HepG2 (cell line): ENCODE data around the gene TDRD10. TPM values are rescaled to one million over a fixed set of nuclear protein-coding genes. Genes with fewer than 3 reads are reported as not detected.

Experiments
- ATAC-seq: fragments of 200-7000 bp; cut with Tn5 transposase; 3 replicates; pipeline ENCODE4 v1.9.1; 2020; ENCODE audit warnings: mild to moderate bottlenecking, moderate library complexity
- BruUV-seq: library from RNA; stranded (reverse); fragments of 400-500 nt; replicated peaks from 2 replicates; lab custom pipeline; 2021; lab: Mats Ljungman, UMichigan
- CTCF ChIA-PET: fragments of 300-600 bp; formaldehyde crosslinking; extraction: SDS; loops from one replicate; lab custom pipeline; 2021; ENCODE audit warnings: low total read pairs, inconsistent platforms, low intra/inter-chr PET ratio; lab: Yijun Ruan, JAX
- POLR2A ChIA-PET: fragments of 350-600 bp; sonication (Branson Sonifier 250); formaldehyde crosslinking; loops from one replicate; lab custom pipeline; 2020; ENCODE audit warnings: antibody characterized with exemption, inconsistent platforms; lab: Yijun Ruan, JAX
- DNase-seq: peaks from one replicate; pipeline ENCODE4 v3.0.0-alpha.2; 2015; ENCODE audit warnings: low spot score
- FAIRE-seq: peaks from 3 replicates; lab custom pipeline; 2011; peaks lifted over from hg19 to GRCh38; lab: Jason Lieb, UNC
- H2AFZ ChIP-seq: one replicate; pipeline ENCODE4 v1.6.1; 2011; ENCODE audit warnings: low read length, inconsistent platforms
- H3K27ac ChIP-seq: fragments of 300-600 bp; 3 replicates; pipeline ENCODE4 v1.8.0; 2011; ENCODE audit warnings: mixed run types, mild to moderate bottlenecking, mixed read lengths, low read length, inconsistent platforms; ENCODE audit not compliant: insufficient read depth; ENCODE audit errors: extremely low read length
- H3K27me3 ChIP-seq, 2 experiments: fragments of 200-600 bp in 1 of 2; 2 replicates in 1 of 2; 3 replicates in 1 of 2; pipeline versions ENCODE4 v1.6.0 to v1.8.0; 2011; ENCODE audit warnings: low read length in 2 of 2, mild to moderate bottlenecking in 2 of 2, moderate library complexity in 2 of 2, inconsistent platforms in 1 of 2; ENCODE audit not compliant: insufficient read depth in 2 of 2, control insufficient read depth in 1 of 2
- H3K36me3 ChIP-seq, 2 experiments: fragments of 200-600 bp in 1 of 2; replicated peaks in 1 of 2; 2 replicates in 1 of 2; 3 replicates in 1 of 2; pipeline versions ENCODE4 v1.5.1 to v1.8.0; 2011; ENCODE audit warnings: low read length in 2 of 2, inconsistent platforms in 1 of 2; ENCODE audit not compliant: insufficient read depth in 2 of 2, control insufficient read depth in 1 of 2
- H3K4me1 ChIP-seq: 2 replicates; pipeline ENCODE4 v1.5.1; 2012; ENCODE audit warnings: low read length, inconsistent platforms; ENCODE audit not compliant: insufficient read depth
- H3K4me2 ChIP-seq: 2 replicates; pipeline ENCODE4 v1.6.0; 2011; ENCODE audit warnings: low read depth, low read length, inconsistent platforms
- H3K4me3 ChIP-seq, 3 experiments: fragments of 200-600 bp in 1 of 3; sonication (generic), shearing (Covaris generic) in 1 of 3; replicated peaks in 1 of 3; 2 replicates each; pipeline ENCODE4 v1.5.1; 2011 to 2016; ENCODE audit warnings: low read length in 3 of 3, inconsistent platforms in 2 of 3, low read depth in 2 of 3, mild to moderate bottlenecking in 2 of 3, control low read depth in 1 of 3, mixed read lengths in 1 of 3; ENCODE audit not compliant: insufficient read depth in 1 of 3
- H3K79me2 ChIP-seq: one replicate; pipeline ENCODE4 v1.6.1; 2011; ENCODE audit warnings: low read length, inconsistent platforms; ENCODE audit not compliant: insufficient read depth
- H3K9ac ChIP-seq: 2 replicates; pipeline ENCODE4 v1.6.0; 2011; ENCODE audit warnings: mild to moderate bottlenecking, low read depth, low read length, inconsistent platforms; ENCODE audit not compliant: insufficient read depth
- H3K9me3 ChIP-seq: 2 replicates; pipeline ENCODE4 v1.5.1; 2012; ENCODE audit warnings: mild to moderate bottlenecking, low read length
- H4K20me1 ChIP-seq: 2 replicates; pipeline ENCODE4 v1.6.0; 2011; ENCODE audit warnings: inconsistent platforms, mild to moderate bottlenecking, low read length, moderate library complexity; ENCODE audit not compliant: insufficient read depth
- CC2D1A ChIP-seq: sonication (generic); formaldehyde crosslinking; IDR thresholded peaks from 2 replicates; pipeline ENCODE4 v1.8.1; 2023; ENCODE audit warnings: mild to moderate bottlenecking, missing genetic modification reagents
- DNMT3B ChIP-seq: conservative IDR thresholded peaks from 2 replicates; pipeline ENCODE4 v1.6.1; 2016; ENCODE audit warnings: missing biosample characterization, control low read depth
- FOSL1 ChIP-seq: sonication (generic); formaldehyde crosslinking; IDR thresholded peaks from 2 replicates; pipeline ENCODE4 v1.9.0; 2021; ENCODE audit warnings: missing genetic modification reagents, borderline replicate concordance
- JARID2 ChIP-seq: sonication (generic); formaldehyde crosslinking; IDR thresholded peaks from 2 replicates; pipeline ENCODE4 v1.8.1; 2023; ENCODE audit warnings: missing genetic modification reagents, inconsistent platforms; ENCODE audit not compliant: insufficient replicate concordance
- MAFG ChIP-seq: sonication (generic); formaldehyde crosslinking; IDR thresholded peaks from 2 replicates; pipeline ENCODE4 v1.5.1; 2020; ENCODE audit warnings: mild to moderate bottlenecking, missing genetic modification reagents
- MTF2 ChIP-seq: sonication (generic); formaldehyde crosslinking; IDR thresholded peaks from 2 replicates; pipeline ENCODE4 v1.5.0; 2020; ENCODE audit warnings: missing genetic modification reagents, borderline replicate concordance
- PRMT3 ChIP-seq: sonication (generic); formaldehyde crosslinking; IDR thresholded peaks from 2 replicates; pipeline ENCODE4 v1.8.1; 2022; ENCODE audit warnings: low read depth, mild to moderate bottlenecking, moderate library complexity, missing genetic modification reagents, borderline replicate concordance
- RXRA ChIP-seq: sonication (generic); formaldehyde crosslinking; IDR thresholded peaks from 2 replicates; pipeline ENCODE4 v1.5.1; 2020; ENCODE audit warnings: missing genetic modification reagents
- YY1 ChIP-seq: IDR thresholded peaks from 2 replicates; pipeline ENCODE4 v1.6.1; 2011; ENCODE audit warnings: low read length, low read depth, moderate library complexity, mild to moderate bottlenecking; ENCODE audit not compliant: insufficient read depth, insufficient replicate concordance
- ZNF12 ChIP-seq: sonication (generic); formaldehyde crosslinking; IDR thresholded peaks from 2 replicates; pipeline ENCODE4 v1.5.0; 2020; ENCODE audit warnings: missing genetic modification reagents
- ZNF816 ChIP-seq: sonication (generic); formaldehyde crosslinking; IDR thresholded peaks from 2 replicates; pipeline ENCODE4 v1.8.0; 2022; ENCODE audit warnings: missing genetic modification reagents, mild to moderate bottlenecking, borderline replicate concordance
- ZNF891 ChIP-seq: sonication (generic); formaldehyde crosslinking; IDR thresholded peaks from 2 replicates; pipeline ENCODE4 v1.5.0; 2020; ENCODE audit warnings: mild to moderate bottlenecking, missing genetic modification reagents
- WGBS: methylation state at CpG from one replicate; pipeline ENCODE4 v1.1.6; 2017; ENCODE audit warnings: low lambda C conversion rate; 5-methylcytosine and 5-hydroxymethylcytosine counted together
- in situ Hi-C: cut with HindIII; loops from 2 replicates; pipeline ENCODE4 v1.10.0; 2017; ENCODE audit warnings: low pct_unique_long_range_greater_than_20kb; ENCODE audit not compliant: extremely low pct_ligation_motif_present
- intact Hi-C: fragments of 100-400 bp; cut with micrococcal nuclease; formaldehyde crosslinking; loops from one replicate; pipeline ENCODE4 v1.10.0; 2022; ENCODE audit not compliant: unreplicated experiment
- polyA plus RNA-seq, 8 experiments: library from polyadenylated mRNA; depleted of rRNA in 3 of 8; stranded (reverse) in 7 of 8; unstranded in 1 of 8; fragments of >200 nt; fragmentation: Illumina TruSeq in 4 of 8; extraction: Trizol in 4 of 8; gene quantifications; 2 replicates each; pipeline versions ENCODE4 v1.2.1 to v1.2.3, GENCODE V29; 2011 to 2016; ENCODE audit warnings: low read depth in 4 of 8, missing spikeins in 1 of 8, mixed read lengths in 1 of 8; ENCODE audit not compliant: insufficient read depth in 1 of 8
- total RNA-seq, 5 experiments: library from RNA; depleted of rRNA; stranded (reverse); fragments of >200 nt; fragmentation: Illumina TruSeq; extraction: Trizol; gene quantifications; 2 replicates each; pipeline ENCODE4 v1.2.3, GENCODE V29; 2016; ENCODE audit warnings: low read depth in 1 of 5
- TF ChIP-seq, protein P1 (sequence below): sonication (generic); formaldehyde crosslinking; IDR thresholded peaks from 2 replicates; pipeline ENCODE4 v1.5.1; 2020; ENCODE audit warnings: mild to moderate bottlenecking, missing genetic modification reagents, borderline replicate concordance
- TF ChIP-seq, protein P2 (sequence below): IDR thresholded peaks from 2 replicates; pipeline ENCODE4 v1.6.1; 2016; ENCODE audit warnings: low read depth, control low read depth
- TF ChIP-seq, protein P3 (sequence below): sonication (generic); formaldehyde crosslinking; IDR thresholded peaks from 2 replicates; pipeline ENCODE4 v1.4.0; 2020; ENCODE audit warnings: mild to moderate bottlenecking, missing genetic modification reagents

TDRD10 gene
- total and polyA plus RNA-seq, 2 of the 13 experiments (the other 11 are each of a cell fraction or from before 2014, with no cell fraction given): not detected

DNA sequence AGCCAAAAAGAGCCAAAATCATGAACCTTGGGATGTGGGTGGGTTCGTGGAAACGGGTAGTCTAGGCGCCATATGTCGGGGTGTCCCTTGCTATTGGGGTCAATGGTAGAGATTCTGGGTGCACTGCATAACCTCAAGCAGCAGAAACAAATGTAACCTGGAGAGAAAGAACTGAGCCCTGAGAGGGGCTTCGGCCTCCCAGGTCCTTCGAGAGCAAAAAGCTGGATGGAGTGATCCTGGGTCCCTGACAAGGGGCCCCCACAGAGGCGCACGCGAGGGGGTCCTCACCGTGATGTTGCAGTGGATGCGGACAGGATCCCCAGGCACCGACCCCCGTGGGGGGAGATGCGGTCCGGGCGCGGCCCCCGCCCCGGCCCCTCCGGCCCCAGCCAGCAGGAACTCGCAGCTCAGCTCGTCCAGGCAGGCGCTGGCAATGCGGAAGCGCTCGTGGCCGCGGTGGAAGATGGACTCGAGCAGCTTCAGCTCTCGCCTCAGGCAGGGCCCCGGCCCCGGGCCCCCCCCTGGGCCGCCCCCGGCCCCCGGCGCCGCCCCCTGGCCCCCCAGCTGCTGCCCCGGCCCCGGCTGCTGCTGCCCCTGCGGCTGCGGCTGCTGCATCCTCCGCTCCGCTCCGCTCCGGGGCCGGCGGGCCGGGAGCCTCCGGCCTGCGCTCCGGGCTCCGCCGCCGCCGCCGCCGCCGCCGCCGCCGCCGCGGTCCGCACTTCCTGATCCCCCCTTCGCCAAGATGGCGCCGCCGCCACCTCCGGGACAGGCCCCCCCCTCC, 56.1 kb downstream of the TDRD10 start, which contains the start of gene UBE2Q1:
Gene UBE2Q1 (minus strand): TSS at position 724 of the 781 bp plus-strand sequence. CDS start 109 bp downstream, at position 615.
- ChIA-PET POLR2A (no interaction called here), CTCF (interaction anchor here (1.9 kb wide), 1 partner anchor 202 kb away, joined by 9 read pairs; no protein-coding TSS in a partner anchor)
- in situ Hi-C loops (no loop called here), intact Hi-C loops (loop anchor here (5.0 kb wide), 3 partner anchors 49 to 444 kb away; partner anchors contain the start of genes ADAR and ZBTB7B)
- H3K9me3 ChIP-seq: no peaks in the 10 kb centered on the region
- peak within 1 kb of the TSS; percentile 91 to 96 (median 95) for H3K4me3 ChIP-seq
- peak within 1 kb of the TSS; percentile 76 for H3K27ac ChIP-seq
- peaks cover 32% of the 10 kb centered on the region for H3K79me2 ChIP-seq
- H3K4me1 ChIP-seq: peaks cover 34% of the 10 kb centered on the region
- H4K20me1 ChIP-seq: no peaks in the 10 kb centered on the region; the same call in 1 of the 2 replicates
- peaks cover 17 to 30% of the 10 kb centered on the region in 2 experiments for H3K36me3 ChIP-seq
- peak within 1 kb of the TSS; percentile 29 for H2AFZ ChIP-seq
- DNase-seq (no peak), FAIRE-seq (no peak), ATAC-seq (peak; percentile 35)
- BruUV-seq: no TSS peak
- H3K4me2 ChIP-seq: peak within 1 kb of the TSS; percentile 98
- peak within 1 kb of the TSS; percentile 89 for H3K9ac ChIP-seq
- no peaks in the 10 kb centered on the region; a peak in 1 of 5 replicates for H3K27me3 ChIP-seq
- WGBS: 0% methylated on average over 8 of the region's 69 CpGs
- TF ChIP-seq PRMT3 (CRISPR knock-in tag) (no peak), ZNF816 (CRISPR knock-in tag) (no peak), ZNF891 (CRISPR knock-in tag) (no peak), FOSL1 (CRISPR knock-in tag) (no peak), RXRA (CRISPR knock-in tag) (no peak), JARID2 (CRISPR knock-in tag) (no peak), DNMT3B (no peak), MAFG (CRISPR knock-in tag) (no peak), ZNF12 (CRISPR knock-in tag) (no peak), CC2D1A (CRISPR knock-in tag) (no peak), YY1 (peak; percentile 92), MTF2 (CRISPR knock-in tag) (0 out of 2 replicates have a peak, but pooled peaks have one; percentile 21)
- TF ChIP-seq, protein P1, sequence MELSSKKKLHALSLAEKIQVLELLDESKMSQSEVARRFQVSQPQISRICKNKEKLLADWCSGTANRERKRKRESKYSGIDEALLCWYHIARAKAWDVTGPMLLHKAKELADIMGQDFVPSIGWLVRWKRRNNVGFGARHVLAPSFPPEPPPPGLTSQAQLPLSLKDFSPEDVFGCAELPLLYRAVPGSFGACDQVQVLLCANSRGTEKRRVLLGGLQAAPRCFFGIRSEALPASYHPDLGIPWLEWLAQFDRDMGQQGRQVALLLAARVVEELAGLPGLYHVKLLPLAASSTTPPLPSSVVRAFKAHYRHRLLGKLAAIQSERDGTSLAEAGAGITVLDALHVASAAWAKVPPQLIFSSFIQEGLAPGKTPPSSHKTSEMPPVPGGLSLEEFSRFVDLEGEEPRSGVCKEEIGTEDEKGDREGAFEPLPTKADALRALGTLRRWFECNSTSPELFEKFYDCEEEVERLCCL: no peak
- TF ChIP-seq, protein P2, sequence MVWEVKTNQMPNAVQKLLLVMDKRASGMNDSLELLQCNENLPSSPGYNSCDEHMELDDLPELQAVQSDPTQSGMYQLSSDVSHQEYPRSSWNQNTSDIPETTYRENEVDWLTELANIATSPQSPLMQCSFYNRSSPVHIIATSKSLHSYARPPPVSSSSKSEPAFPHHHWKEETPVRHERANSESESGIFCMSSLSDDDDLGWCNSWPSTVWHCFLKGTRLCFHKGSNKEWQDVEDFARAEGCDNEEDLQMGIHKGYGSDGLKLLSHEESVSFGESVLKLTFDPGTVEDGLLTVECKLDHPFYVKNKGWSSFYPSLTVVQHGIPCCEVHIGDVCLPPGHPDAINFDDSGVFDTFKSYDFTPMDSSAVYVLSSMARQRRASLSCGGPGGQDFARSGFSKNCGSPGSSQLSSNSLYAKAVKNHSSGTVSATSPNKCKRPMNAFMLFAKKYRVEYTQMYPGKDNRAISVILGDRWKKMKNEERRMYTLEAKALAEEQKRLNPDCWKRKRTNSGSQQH (CRISPR knock-in tag): no peak
- TF ChIP-seq, protein P3, sequence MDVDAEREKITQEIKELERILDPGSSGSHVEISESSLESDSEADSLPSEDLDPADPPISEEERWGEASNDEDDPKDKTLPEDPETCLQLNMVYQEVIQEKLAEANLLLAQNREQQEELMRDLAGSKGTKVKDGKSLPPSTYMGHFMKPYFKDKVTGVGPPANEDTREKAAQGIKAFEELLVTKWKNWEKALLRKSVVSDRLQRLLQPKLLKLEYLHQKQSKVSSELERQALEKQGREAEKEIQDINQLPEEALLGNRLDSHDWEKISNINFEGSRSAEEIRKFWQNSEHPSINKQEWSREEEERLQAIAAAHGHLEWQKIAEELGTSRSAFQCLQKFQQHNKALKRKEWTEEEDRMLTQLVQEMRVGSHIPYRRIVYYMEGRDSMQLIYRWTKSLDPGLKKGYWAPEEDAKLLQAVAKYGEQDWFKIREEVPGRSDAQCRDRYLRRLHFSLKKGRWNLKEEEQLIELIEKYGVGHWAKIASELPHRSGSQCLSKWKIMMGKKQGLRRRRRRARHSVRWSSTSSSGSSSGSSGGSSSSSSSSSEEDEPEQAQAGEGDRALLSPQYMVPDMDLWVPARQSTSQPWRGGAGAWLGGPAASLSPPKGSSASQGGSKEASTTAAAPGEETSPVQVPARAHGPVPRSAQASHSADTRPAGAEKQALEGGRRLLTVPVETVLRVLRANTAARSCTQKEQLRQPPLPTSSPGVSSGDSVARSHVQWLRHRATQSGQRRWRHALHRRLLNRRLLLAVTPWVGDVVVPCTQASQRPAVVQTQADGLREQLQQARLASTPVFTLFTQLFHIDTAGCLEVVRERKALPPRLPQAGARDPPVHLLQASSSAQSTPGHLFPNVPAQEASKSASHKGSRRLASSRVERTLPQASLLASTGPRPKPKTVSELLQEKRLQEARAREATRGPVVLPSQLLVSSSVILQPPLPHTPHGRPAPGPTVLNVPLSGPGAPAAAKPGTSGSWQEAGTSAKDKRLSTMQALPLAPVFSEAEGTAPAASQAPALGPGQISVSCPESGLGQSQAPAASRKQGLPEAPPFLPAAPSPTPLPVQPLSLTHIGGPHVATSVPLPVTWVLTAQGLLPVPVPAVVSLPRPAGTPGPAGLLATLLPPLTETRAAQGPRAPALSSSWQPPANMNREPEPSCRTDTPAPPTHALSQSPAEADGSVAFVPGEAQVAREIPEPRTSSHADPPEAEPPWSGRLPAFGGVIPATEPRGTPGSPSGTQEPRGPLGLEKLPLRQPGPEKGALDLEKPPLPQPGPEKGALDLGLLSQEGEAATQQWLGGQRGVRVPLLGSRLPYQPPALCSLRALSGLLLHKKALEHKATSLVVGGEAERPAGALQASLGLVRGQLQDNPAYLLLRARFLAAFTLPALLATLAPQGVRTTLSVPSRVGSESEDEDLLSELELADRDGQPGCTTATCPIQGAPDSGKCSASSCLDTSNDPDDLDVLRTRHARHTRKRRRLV (CRISPR knock-in tag): no peak
